ENCODE results near the gene ZNF492.

ZNF492 gene

DNA sequence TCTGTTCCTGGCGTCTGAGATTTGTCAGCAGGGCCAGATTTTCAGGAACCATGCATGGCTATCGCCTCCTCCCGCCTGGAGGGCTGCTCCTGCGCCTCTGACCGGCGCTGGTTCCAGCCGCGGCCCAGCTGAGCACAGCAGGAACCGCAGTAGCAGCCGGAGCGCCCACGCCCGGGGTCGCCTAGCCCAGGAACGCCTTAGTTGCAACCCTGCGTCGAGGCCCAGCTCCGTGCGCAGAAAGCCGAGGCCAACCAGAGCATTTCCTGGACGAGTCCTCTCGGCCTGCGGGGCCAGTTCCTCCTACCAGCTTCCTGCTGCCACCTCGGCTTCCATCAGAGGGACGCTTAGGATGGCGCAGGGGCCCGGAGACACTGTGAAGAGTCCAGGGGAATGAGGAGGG, 74.9 kb downstream of the ZNF492 start:
- TF ChIP-seq, protein P1, sequence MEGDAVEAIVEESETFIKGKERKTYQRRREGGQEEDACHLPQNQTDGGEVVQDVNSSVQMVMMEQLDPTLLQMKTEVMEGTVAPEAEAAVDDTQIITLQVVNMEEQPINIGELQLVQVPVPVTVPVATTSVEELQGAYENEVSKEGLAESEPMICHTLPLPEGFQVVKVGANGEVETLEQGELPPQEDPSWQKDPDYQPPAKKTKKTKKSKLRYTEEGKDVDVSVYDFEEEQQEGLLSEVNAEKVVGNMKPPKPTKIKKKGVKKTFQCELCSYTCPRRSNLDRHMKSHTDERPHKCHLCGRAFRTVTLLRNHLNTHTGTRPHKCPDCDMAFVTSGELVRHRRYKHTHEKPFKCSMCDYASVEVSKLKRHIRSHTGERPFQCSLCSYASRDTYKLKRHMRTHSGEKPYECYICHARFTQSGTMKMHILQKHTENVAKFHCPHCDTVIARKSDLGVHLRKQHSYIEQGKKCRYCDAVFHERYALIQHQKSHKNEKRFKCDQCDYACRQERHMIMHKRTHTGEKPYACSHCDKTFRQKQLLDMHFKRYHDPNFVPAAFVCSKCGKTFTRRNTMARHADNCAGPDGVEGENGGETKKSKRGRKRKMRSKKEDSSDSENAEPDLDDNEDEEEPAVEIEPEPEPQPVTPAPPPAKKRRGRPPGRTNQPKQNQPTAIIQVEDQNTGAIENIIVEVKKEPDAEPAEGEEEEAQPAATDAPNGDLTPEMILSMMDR (IDR thresholded peaks at IDR 0.05; ENCODE audit: low read depth, low read length), result no peak
- DNase-seq (ENCODE audit: low read depth in 2 of 2), result no peak
- H3K4me3 ChIP-seq (replicated peaks in 1 of 2; ENCODE audit: low read depth in 2 of 2, low read length in 2 of 2), result no peak overlapping the region
